HCT116 (cell line): Measurements from ENCODE around the gene FGFR3. TPM values are rescaled to one million over a fixed set of nuclear protein-coding genes. Genes with fewer than 3 reads are reported as not detected.

ENCODE experiments used
- ATAC-seq: fragments of 200-7000 bp; cut with Tn5 transposase; 2 replicates; pipeline ENCODE4 v1.9.1; 2020; ENCODE audit warnings: mild to moderate bottlenecking, moderate library complexity
- Bru-seq: library from RNA; stranded (reverse); fragments of 400-500 nt; gene quantifications from one replicate; lab custom pipeline; 2021; lab: Mats Ljungman, UMichigan
- BruChase-seq, 2 experiments: library from RNA; stranded (reverse); fragments of 400-500 nt; gene quantifications; one replicate each; lab custom pipeline; 2021; lab: Mats Ljungman, UMichigan
- BruUV-seq: library from RNA; stranded (reverse); fragments of 400-500 nt; replicated peaks from 2 replicates; lab custom pipeline; 2021; lab: Mats Ljungman, UMichigan
- CTCF ChIA-PET: fragments of 300-600 bp; sonication (Branson Sonifier 250); formaldehyde crosslinking; loops from one replicate; lab custom pipeline; 2021; ENCODE audit warnings: antibody characterized with exemption; lab: Charles Lee
- POLR2A ChIA-PET: fragments of 300-600, 350-600 bp; sonication (Branson Sonifier 250); formaldehyde crosslinking; loops from one replicate; lab custom pipeline; 2021; ENCODE audit warnings: antibody characterized with exemption; lab: Charles Lee
- RAD21 ChIA-PET, 2 experiments: fragments of 300-600 bp; sonication (Branson Sonifier 250); formaldehyde crosslinking; loops; one replicate each; lab custom pipeline; 2023; ENCODE audit warnings: low total read pairs in 2 of 2; ENCODE audit not compliant: uncharacterized antibody in 2 of 2, unreplicated experiment in 2 of 2, low non-redundant PET in 1 of 2; lab: Charles Lee
- DNase-seq: peaks from one replicate; pipeline ENCODE4 v3.0.0-alpha.2; 2010; ENCODE audit warnings: low read depth, low spot score
- H2AFZ ChIP-seq: fragments of 200-600 bp; shearing (Covaris generic), sonication (generic); 2 replicates; pipeline ENCODE4 v1.6.1; 2017; ENCODE audit warnings: low read depth, mixed run types, mixed read lengths, antibody characterized with exemption, low read length; ENCODE audit not compliant: poor library complexity, severe bottlenecking
- H3K27ac ChIP-seq: 2 replicates; pipeline ENCODE4 v1.5.1; 2012; ENCODE audit warnings: low read depth, low read length
- H3K27me3 ChIP-seq: fragments of 200-600 bp; sonication (generic); 2 replicates; pipeline ENCODE4 v1.6.1; 2016; ENCODE audit warnings: mixed run types, low read length, mixed read lengths; ENCODE audit not compliant: insufficient read depth
- H3K36me3 ChIP-seq, 2 experiments: fragments of 200-500 bp in 1 of 2; fragments of 200-600 bp in 1 of 2; sonication (Bioruptor generic) in 1 of 2; sonication (generic) in 1 of 2; 2 replicates each; pipeline versions ENCODE4 v1.5.1 to v1.6.1; 2014 to 2016; ENCODE audit warnings: low read length in 2 of 2, inconsistent platforms in 1 of 2, mixed read lengths in 1 of 2, mixed run types in 1 of 2; ENCODE audit not compliant: insufficient read depth in 2 of 2, control insufficient read depth in 1 of 2
- H3K4me1 ChIP-seq, 2 experiments: fragments of 200-600 bp in 1 of 2; sonication (generic) in 1 of 2; 2 replicates each; pipeline versions ENCODE4 v1.5.1 to v1.6.1; 2012 to 2017; ENCODE audit warnings: low read length in 2 of 2, inconsistent platforms in 1 of 2, mild to moderate bottlenecking in 1 of 2, mixed read lengths in 1 of 2, mixed run types in 1 of 2, moderate library complexity in 1 of 2; ENCODE audit not compliant: insufficient read depth in 2 of 2, control insufficient read depth in 1 of 2
- H3K4me2 ChIP-seq: fragments of 200-600 bp; sonication (generic); 2 replicates; pipeline ENCODE4 v1.6.1; 2017; ENCODE audit warnings: mixed run types, low read length, mixed read lengths
- H3K4me3 ChIP-seq, 2 experiments: fragments of 200-600 bp in 1 of 2; sonication (generic) in 1 of 2; replicated peaks in 1 of 2; 2 replicates each; pipeline ENCODE4 v1.5.1; 2011 to 2016; ENCODE audit warnings: low read length in 2 of 2, control low read depth in 1 of 2, low read depth in 1 of 2, mild to moderate bottlenecking in 1 of 2, mixed read lengths in 1 of 2, mixed run types in 1 of 2
- H3K79me2 ChIP-seq: fragments of 200-600 bp; sonication (generic); 2 replicates; pipeline ENCODE4 v1.6.1; 2017; ENCODE audit warnings: mild to moderate bottlenecking, mixed run types, low read length, moderate library complexity, mixed read lengths; ENCODE audit not compliant: insufficient read depth
- H3K9ac ChIP-seq: fragments of 200-600 bp; sonication (generic); 2 replicates; pipeline ENCODE4 v1.6.1; 2016; ENCODE audit warnings: low read length, mixed read lengths
- H3K9me2 ChIP-seq: fragments of 200-600 bp; sonication (generic), shearing (Covaris generic); 2 replicates; pipeline ENCODE4 v1.6.1; 2017; ENCODE audit warnings: mixed run types, mild to moderate bottlenecking, moderate library complexity; ENCODE audit not compliant: insufficient read depth
- H3K9me3 ChIP-seq, 2 experiments: fragments of 200-500 bp in 1 of 2; fragments of 200-600 bp in 1 of 2; sonication (Bioruptor generic) in 1 of 2; sonication (generic) in 1 of 2; 2 replicates each; pipeline ENCODE4 v1.6.1; 2014 to 2017; ENCODE audit warnings: low read length in 2 of 2, mixed read lengths in 2 of 2, inconsistent platforms in 1 of 2, low read depth in 1 of 2, mild to moderate bottlenecking in 1 of 2, mixed run types in 1 of 2, moderate library complexity in 1 of 2; ENCODE audit not compliant: control insufficient read depth in 1 of 2, insufficient read depth in 1 of 2
- H4K20me1 ChIP-seq: fragments of 200-600 bp; sonication (generic), shearing (Covaris generic); 2 replicates; pipeline ENCODE4 v1.6.1; 2017; ENCODE audit warnings: mixed run types, mild to moderate bottlenecking, moderate library complexity; ENCODE audit not compliant: insufficient read depth
- CEBPB ChIP-seq: IDR thresholded peaks from 2 replicates; pipeline ENCODE4 v1.6.1; 2012; ENCODE audit warnings: low read depth
- EGR1 ChIP-seq: IDR thresholded peaks from 2 replicates; pipeline ENCODE4 v1.6.1; 2012; ENCODE audit warnings: low read depth
- EZH2 ChIP-seq: fragments of 200-600 bp; sonication (generic); IDR thresholded peaks from 2 replicates; pipeline ENCODE4 v1.6.1; 2017; ENCODE audit warnings: antibody characterized with exemption, mixed run types
- FOSL1 ChIP-seq: IDR thresholded peaks from 2 replicates; pipeline ENCODE4 v1.6.1; 2012; ENCODE audit warnings: low read depth
- JUND ChIP-seq: IDR thresholded peaks from 2 replicates; pipeline ENCODE4 v1.6.1; 2012
- MAX ChIP-seq: IDR thresholded peaks from 2 replicates; pipeline ENCODE4 v1.6.1; 2012
- POLR2A ChIP-seq: IDR thresholded peaks from 2 replicates; pipeline ENCODE4 v1.7.0; 2011; ENCODE audit warnings: borderline replicate concordance; ENCODE audit not compliant: insufficient read depth, insufficient read length; ENCODE audit errors: extremely low read depth
- POLR2AphosphoS5 ChIP-seq: IDR thresholded peaks from 2 replicates; pipeline ENCODE4 v1.6.1; 2011; ENCODE audit warnings: mild to moderate bottlenecking, low read depth, low read length, moderate library complexity
- RAD21 ChIP-seq: IDR thresholded peaks from 2 replicates; pipeline ENCODE4 v1.6.1; 2012; ENCODE audit warnings: low read depth, mild to moderate bottlenecking
- SIN3A ChIP-seq: IDR thresholded peaks from 2 replicates; pipeline ENCODE4 v1.6.1; 2012; ENCODE audit warnings: low read depth
- YY1 ChIP-seq: IDR thresholded peaks from 2 replicates; pipeline ENCODE4 v1.6.1; 2011; ENCODE audit warnings: low read length, low read depth, moderate library complexity, mild to moderate bottlenecking; ENCODE audit not compliant: insufficient replicate concordance; ENCODE audit errors: extremely low read depth
- ZBTB33 ChIP-seq: IDR thresholded peaks from 2 replicates; pipeline ENCODE4 v1.6.1; 2011; ENCODE audit warnings: mild to moderate bottlenecking, low read length, moderate library complexity; ENCODE audit not compliant: insufficient replicate concordance; ENCODE audit errors: extremely low read depth
- ZFX ChIP-seq: fragments of 450-650 bp; IDR thresholded peaks from 2 replicates; pipeline ENCODE4 v1.6.1; 2017
- ZNF274 ChIP-seq: fragments of 200-500 bp; sonication (Bioruptor generic); IDR thresholded peaks from 2 replicates; pipeline ENCODE4 v1.6.1; 2014; ENCODE audit warnings: mild to moderate bottlenecking, low read depth, low read length, inconsistent platforms
- intact Hi-C: fragments of 100-400 bp; cut with micrococcal nuclease; formaldehyde crosslinking; loops from 2 replicates; pipeline ENCODE4 v1.10.0; 2022
- long read RNA-seq: library from polyadenylated mRNA; unstranded; transcript quantifications from one replicate; pipeline ENCODE4 v2.0.0, GENCODE V29; 2021; ENCODE audit not compliant: unreplicated experiment
- polyA plus RNA-seq: library from polyadenylated mRNA; unstranded; fragments of >200 nt; gene quantifications from 2 replicates; pipeline ENCODE4 v1.2.1, GENCODE V29; 2012; ENCODE audit warnings: missing spikeins
- total RNA-seq: library from RNA; stranded (reverse); gene quantifications from one replicate; pipeline ENCODE4 v1.2.1, GENCODE V29; 2021; ENCODE audit not compliant: unreplicated experiment

Gene FGFR3
- total RNA-seq (31.7 TPM), Bru-seq, nascent RNA (percentile 39 among the genes with signal in this experiment), BruChase-seq, experiment 1, labeled RNA remaining after a 6-hour chase (percentile 64 among the genes with signal in this experiment), BruChase-seq, experiment 2, labeled RNA remaining after a 2-hour chase (percentile 56 among the genes with signal in this experiment)
- 18.3 and 19.1 TPM in 2 replicates for polyA plus RNA-seq
- long read RNA-seq, partial matches to known transcripts: 58 of 59 reads
- long read RNA-seq, other reads (novel, unspliced or antisense): 1 of 59 reads

- Histone ChIP-seq H3K27me3 (no peaks in the 10 kb centered on the region), H2AFZ (no peak within 1 kb of the TSS), H3K9me3 (no peaks in the 10 kb centered on the region), H3K79me2 (peaks cover 15% of the 10 kb centered on the region; the same call in 1 of the 2 replicates), H3K4me2 (peak within 1 kb of the TSS; percentile 98), H3K27ac (peak within 1 kb of the TSS; percentile 79; the same call in 1 of the 2 replicates), H3K4me1 (peaks cover 6 to 23% of the 10 kb centered on the region in 2 experiments; a peak in 3 of 4 replicates), H3K9ac (peak within 1 kb of the TSS; percentile 68), H3K9me2 (no peaks in the 10 kb centered on the region), H4K20me1 (no peaks in the 10 kb centered on the region), H3K4me3 (peak within 1 kb of the TSS; percentile 61 to 80), H3K36me3 (0 out of 4 replicates have a peak, but pooled peaks cover 0 to 3% of the 10 kb centered on the region in 2 experiments)
- ChIA-PET RAD21 (no interaction called here), POLR2A (interaction anchor here (0.9 kb wide), 1 partner anchor 15 kb away, joined by 3 read pairs; no protein-coding TSS in a partner anchor), CTCF (interaction anchor here (1.4 to 2.0 kb wide), 2 partner anchors 25 to 45 kb away, joined by 4 to 7 read pairs; no protein-coding TSS in a partner anchor)
- no TSS peak for BruUV-seq
- TF ChIP-seq POLR2AphosphoS5 (peak; percentile 95), EGR1 (peak; percentile 67; the same call in 1 of the 2 replicates), ZFX (no peak), POLR2A (peak; percentile 95)
- DNase-seq: no peak
- intact Hi-C loops: no loop called here
- peak; percentile 81 for ATAC-seq
Measured at GRCh38 chr4:1792832-1793495, at the start of gene FGFR3. Gene FGFR3 (plus strand): TSS chr4:1793293. CDS start chr4:1793935, 642 bp downstream.

GRCh38 chr4:1743551-1743950, 49.5 kb upstream of the FGFR3 start:
- no peak overlapping the region for H2AFZ ChIP-seq
- ATAC-seq (no peak), DNase-seq (no peak)
- peaks cover under 1 to 2% of the 10 kb centered on the region in 2 experiments; a peak in 2 of 4 replicates for H3K9me3 ChIP-seq
- TF ChIP-seq EGR1 (no peak), FOSL1 (no peak), ZNF274 (no peak), YY1 (no peak), ZBTB33 (no peak), POLR2AphosphoS5 (no peak), ZFX (no peak), JUND (no peak), MAX (no peak), SIN3A (no peak), RAD21 (no peak), CEBPB (no peak), EZH2 (no peak)
- RAD21 ChIA-PET: no interaction called here
- no peaks in the 10 kb centered on the region for H4K20me1 ChIP-seq
- no peak overlapping the region for H3K4me2 ChIP-seq
- no TSS peak for BruUV-seq
- no peaks in the 10 kb centered on the region for H3K27me3 ChIP-seq
- no peak overlapping the region for H3K27ac ChIP-seq
- H3K36me3 ChIP-seq: peaks cover 6 to 37% of the 10 kb centered on the region in 2 experiments; a peak in 3 of 4 replicates
- no peak overlapping the region for H3K4me3 ChIP-seq
- CTCF ChIA-PET: interaction anchor here (2.5 kb wide), 1 partner anchor 66 kb away, joined by 13 read pairs; no protein-coding TSS in a partner anchor
- POLR2A ChIA-PET: no interaction called here
- intact Hi-C loops: no loop called here
- peaks cover 0 to 16% of the 10 kb centered on the region in 2 experiments; a peak in 1 of 4 replicates for H3K4me1 ChIP-seq
- H3K9ac ChIP-seq: no peak overlapping the region
- no peaks in the 10 kb centered on the region; the same call in 1 of the 2 replicates for H3K79me2 ChIP-seq
- H3K9me2 ChIP-seq: no peaks in the 10 kb centered on the region
